ENCODE measurements around the gene BSG.
"Not testable (repeated sequence)": the region's sequence is repeated elsewhere in the genome, so short reads cannot be mapped to it uniquely, and the experiment has no call there.

Gene BSG

GRCh38 chr19:620166-620862, 47.9 kb downstream of the BSG start:
- DNase-seq (ENCODE audit: low read depth), result no peak

- DNase-seq (ENCODE audit: low read depth), result not testable (repeated sequence)
These were observed 48.8 kb downstream of the BSG start for GRCh38 chr19:621191-621590.

- DNase-seq (ENCODE audit: low read depth), result no peak
These were observed 49.4 kb downstream of the BSG start for GRCh38 chr19:621819-622218.

- DNase-seq (ENCODE audit: low read depth), result no peak
These were observed 50.3 kb downstream of the BSG start for GRCh38 chr19:622666-623065.

GRCh38 chr19:623175-623916, 51.0 kb downstream of the BSG start:
- no peak for DNase-seq (ENCODE audit: low read depth)

- DNase-seq (ENCODE audit: low read depth), result no peak
These were observed 51.6 kb downstream of the BSG start for GRCh38 chr19:623974-624373.

- no peak for DNase-seq (ENCODE audit: low read depth)
These were observed 52.2 kb downstream of the BSG start for GRCh38 chr19:624433-625109.

- no peak for DNase-seq (ENCODE audit: low read depth)
These were observed 52.9 kb downstream of the BSG start for GRCh38 chr19:625257-625656.

GRCh38 chr19:626566-626965, 54.2 kb downstream of the BSG start:
- not testable (repeated sequence) for DNase-seq (ENCODE audit: low read depth)

- DNase-seq (ENCODE audit: low read depth), result no peak
These were observed 55.8 kb downstream of the BSG start for GRCh38 chr19:628168-628567.

- not testable (repeated sequence) for DNase-seq (ENCODE audit: low read depth)
These were observed 57.1 kb downstream of the BSG start for GRCh38 chr19:629515-629914.

- DNase-seq (ENCODE audit: low read depth), result no peak
These were observed 57.7 kb downstream of the BSG start for GRCh38 chr19:629961-630714.

- DNase-seq (ENCODE audit: low read depth), result no peak
These were observed 60.2 kb downstream of the BSG start for GRCh38 chr19:632579-633067.

Measured in stimulated activated CD4-positive, alpha-beta T cell treated with anti-CD3 and anti-CD28 coated beads, Interleukin-2, amount 100 ng/mL, for 4 hours (primary cell).